Right renal pelvis (tissue), 4 donors: Measurements from ENCODE around the gene CILP2. TPM values are rescaled to one million over a fixed set of nuclear protein-coding genes. Genes with fewer than 3 reads are reported as not detected.

Experiments
- DNase-seq, 4 donors: peaks; one replicate each; pipeline ENCODE4 v3.0.0-alpha.2; 2013; ENCODE audit warnings: low read depth in 4 of 4, low spot score in 3 of 4, missing footprints in 1 of 4
- polyA plus RNA-seq, 4 donors: library from polyadenylated mRNA; unstranded; fragments of 120-200 nt; gene quantifications; one replicate each; pipeline ENCODE4 v1.2.1, GENCODE V29; 2013; ENCODE audit not compliant: insufficient read length in 4 of 4

CILP2 gene
- polyA plus RNA-seq, 4 donors: 0.13 to 0.36 (median 0.15) TPM

GRCh38 chr19:19502808-19503602, 35.1 kb upstream of the CILP2 start:
- no peak for DNase-seq

GRCh38 chr19:19504754-19505668, 33.1 kb upstream of the CILP2 start:
- DNase-seq: no peak

- DNase-seq: no peak
Measured at GRCh38 chr19:19505669-19506326, 32.3 kb upstream of the CILP2 start.

- no peak for DNase-seq
Measured at GRCh38 chr19:19506592-19506991, 31.5 kb upstream of the CILP2 start.

- DNase-seq: no peak
Measured at GRCh38 chr19:19507354-19507753, 30.7 kb upstream of the CILP2 start.

- no peak for DNase-seq
Measured at GRCh38 chr19:19508217-19508616, 29.8 kb upstream of the CILP2 start.

GRCh38 chr19:19510432-19510831, 27.6 kb upstream of the CILP2 start:
- no peak for DNase-seq

GRCh38 chr19:19513682-19514081, 24.4 kb upstream of the CILP2 start:
- no peak for DNase-seq

- DNase-seq: peak; percentile 55 to 67 (median 64)
Measured at GRCh38 chr19:19514215-19514657, 23.8 kb upstream of the CILP2 start.

- no peak for DNase-seq
Measured at GRCh38 chr19:19514881-19515641, 23.0 kb upstream of the CILP2 start, which contains the start of gene TSSK6. Gene TSSK6, minus strand, starts transcription at chr19:19515548. Its CDS starts 121 bp downstream, at chr19:19515427.

GRCh38 chr19:19515642-19516519, 22.2 kb upstream of the CILP2 start, which contains the start of gene NDUFA13:
Gene NDUFA13, plus strand, starts transcription at chr19:19516225. Its CDS starts 14 bp downstream, at chr19:19516239.
- DNase-seq: peak; percentile 91 to 96 (median 93)

GRCh38 chr19:19517235-19517619, 20.8 kb upstream of the CILP2 start:
- DNase-seq: no peak

GRCh38 chr19:19520989-19521388, 17.1 kb upstream of the CILP2 start:
- no peak for DNase-seq

GRCh38 chr19:19523177-19523576, 14.9 kb upstream of the CILP2 start:
- DNase-seq: no peak

- no peak for DNase-seq
Measured at GRCh38 chr19:19524053-19524452, 14.0 kb upstream of the CILP2 start.

GRCh38 chr19:19525611-19526380, 12.3 kb upstream of the CILP2 start:
- DNase-seq: no peak

- DNase-seq: no peak
Measured at GRCh38 chr19:19526581-19527370, 11.3 kb upstream of the CILP2 start.

GRCh38 chr19:19527371-19527656, 10.8 kb upstream of the CILP2 start:
- no peak for DNase-seq
